Activated T-cell treated with anti-CD3 and anti-CD28 coated beads, Interleukin-2, amount 50 U/mL, for 48 hours (primary cell): ENCODE results near the gene CDCA4.

Experiments used
- DNase-seq, 2 experiments: peaks; one replicate each; pipeline ENCODE4 v3.0.0-alpha.2; 2020

Gene CDCA4

GRCh38 chr14:105011312-105011990 lies 9.4 kb downstream of the CDCA4 start:
- DNase-seq: no peak

- no peak for DNase-seq
Observed at GRCh38 chr14:105010891-105011291, 10.0 kb downstream of the CDCA4 start.

GRCh38 chr14:105010106-105010505 lies 10.8 kb downstream of the CDCA4 start:
- DNase-seq: no peak

GRCh38 chr14:105007593-105008264 lies 13.2 kb downstream of the CDCA4 start:
- DNase-seq: no peak

GRCh38 chr14:105006831-105007592 lies 13.9 kb downstream of the CDCA4 start:
- DNase-seq: no peak

GRCh38 chr14:105005929-105006830 lies 14.7 kb downstream of the CDCA4 start:
- peak in 1 of 2 experiments; percentile 44 for DNase-seq

GRCh38 chr14:105005329-105005928 lies 15.5 kb downstream of the CDCA4 start:
- no peak for DNase-seq

- no peak for DNase-seq
Observed at GRCh38 chr14:104999361-104999760, 21.5 kb downstream of the CDCA4 start.

GRCh38 chr14:104998801-104999200 lies 22.1 kb downstream of the CDCA4 start:
- DNase-seq: no peak

- DNase-seq: no peak
Observed at GRCh38 chr14:104996483-104996882, 24.4 kb downstream of the CDCA4 start.

GRCh38 chr14:104996032-104996431 lies 24.9 kb downstream of the CDCA4 start:
- DNase-seq: no peak

GRCh38 chr14:104994978-104995377 lies 25.9 kb downstream of the CDCA4 start:
- DNase-seq: no peak

GRCh38 chr14:104993808-104994591 lies 26.9 kb downstream of the CDCA4 start:
- no peak for DNase-seq

- no peak for DNase-seq
Observed at GRCh38 chr14:104993306-104993705, 27.6 kb downstream of the CDCA4 start.

GRCh38 chr14:104992501-104992900 lies 28.4 kb downstream of the CDCA4 start:
- DNase-seq: no peak

GRCh38 chr14:104991896-104992230 lies 29.0 kb downstream of the CDCA4 start:
- DNase-seq: no peak

GRCh38 chr14:104989951-104990303 lies 31.0 kb downstream of the CDCA4 start:
- no peak for DNase-seq

- no peak for DNase-seq
Observed at GRCh38 chr14:104989236-104989950, 31.5 kb downstream of the CDCA4 start.

- no peak for DNase-seq
Observed at GRCh38 chr14:104986487-104987164, 34.3 kb downstream of the CDCA4 start.
